ENCODE data around the gene CHN2.

The CHN2 gene

GRCh38 chr7:29405891-29406290 is 211.3 kb downstream of the CHN2 start:
- no peak for DNase-seq (ENCODE audit: low read depth)

- DNase-seq (ENCODE audit: low read depth): no peak
These were observed 211.8 kb downstream of the CHN2 start for GRCh38 chr7:29406366-29406765.

- DNase-seq (ENCODE audit: low read depth): no peak
These were observed 214.3 kb downstream of the CHN2 start for GRCh38 chr7:29408841-29409243.

GRCh38 chr7:29410996-29411395 is 216.4 kb downstream of the CHN2 start:
- no peak for DNase-seq (ENCODE audit: low read depth)

- DNase-seq (ENCODE audit: low read depth): no peak
These were observed 218.3 kb downstream of the CHN2 start for GRCh38 chr7:29412912-29413311.

- DNase-seq (ENCODE audit: low read depth): no peak
These were observed 219.1 kb downstream of the CHN2 start for GRCh38 chr7:29413626-29414136.

GRCh38 chr7:29414216-29414615 is 219.6 kb downstream of the CHN2 start:
- no peak for DNase-seq (ENCODE audit: low read depth)

- no peak for DNase-seq (ENCODE audit: low read depth)
These were observed 220.6 kb downstream of the CHN2 start for GRCh38 chr7:29415215-29415614.

GRCh38 chr7:29416276-29416937 is 221.8 kb downstream of the CHN2 start:
- no peak for DNase-seq (ENCODE audit: low read depth)

GRCh38 chr7:29416938-29417305 is 222.3 kb downstream of the CHN2 start:
- no peak for DNase-seq (ENCODE audit: low read depth)

- DNase-seq (ENCODE audit: low read depth): no peak
These were observed 223.5 kb downstream of the CHN2 start for GRCh38 chr7:29418056-29418455.

- DNase-seq (ENCODE audit: low read depth): no peak
These were observed 224.1 kb downstream of the CHN2 start for GRCh38 chr7:29418651-29419050.

GRCh38 chr7:29420011-29420410 is 225.4 kb downstream of the CHN2 start:
- DNase-seq (ENCODE audit: low read depth): no peak

GRCh38 chr7:29421010-29421956 is 226.7 kb downstream of the CHN2 start:
- DNase-seq (ENCODE audit: low read depth): no peak

- DNase-seq (ENCODE audit: low read depth): no peak
These were observed 228.3 kb downstream of the CHN2 start for GRCh38 chr7:29422829-29423228.

GRCh38 chr7:29424295-29424983 is 229.9 kb downstream of the CHN2 start:
- DNase-seq (ENCODE audit: low read depth): no peak

GRCh38 chr7:29424984-29425309 is 230.4 kb downstream of the CHN2 start:
- no peak for DNase-seq (ENCODE audit: low read depth)

GRCh38 chr7:29426587-29426986 is 232.0 kb downstream of the CHN2 start:
- DNase-seq (ENCODE audit: low read depth): no peak

- DNase-seq (ENCODE audit: low read depth): no peak
These were observed 234.8 kb downstream of the CHN2 start for GRCh38 chr7:29429401-29429800.

GRCh38 chr7:29430279-29430949 is 235.8 kb downstream of the CHN2 start:
- no peak for DNase-seq (ENCODE audit: low read depth)

GRCh38 chr7:29431686-29432085 is 237.1 kb downstream of the CHN2 start:
- DNase-seq (ENCODE audit: low read depth): no peak

- DNase-seq (ENCODE audit: low read depth): no peak
These were observed 238.1 kb downstream of the CHN2 start for GRCh38 chr7:29432721-29433120.

All from stimulated activated CD8-positive, alpha-beta memory T cell treated with anti-CD3 and anti-CD28 coated beads, Interleukin-7, amount 100 ng/mL, for 24 hours (primary cell).